ENCODE measurements around the gene CENPF.

Gene CENPF

GRCh38 chr1:214685906-214686305, 82.9 kb downstream of the CENPF start:
- no peak overlapping the region for H3K27ac ChIP-seq
- TF ChIP-seq ZFX (IDR thresholded peaks at IDR 0.05; ENCODE audit: borderline replicate concordance) (no peak), CTCF (IDR thresholded peaks at IDR 0.05) (no peak)

- TF ChIP-seq ZFX (IDR thresholded peaks at IDR 0.05; ENCODE audit: borderline replicate concordance) (no peak), CTCF (IDR thresholded peaks at IDR 0.05) (no peak)
Observed at GRCh38 chr1:214686497-214686896, 83.5 kb downstream of the CENPF start.

GRCh38 chr1:214688891-214689290, 85.9 kb downstream of the CENPF start:
- TF ChIP-seq ZFX (IDR thresholded peaks at IDR 0.05; ENCODE audit: borderline replicate concordance) = no peak
- TF ChIP-seq CTCF (IDR thresholded peaks at IDR 0.05) = no peak
- H3K27ac ChIP-seq = no peak overlapping the region

More at GRCh38 chr1:214686497-214686896, 83.5 kb downstream of the CENPF start:
- H3K27ac ChIP-seq = no peak overlapping the region

- TF ChIP-seq ZFX (IDR thresholded peaks at IDR 0.05; ENCODE audit: borderline replicate concordance) (no peak), CTCF (IDR thresholded peaks at IDR 0.05) (no peak)
Observed at GRCh38 chr1:214694769-214695168, 91.8 kb downstream of the CENPF start.

GRCh38 chr1:214698559-214698958, 95.6 kb downstream of the CENPF start:
- TF ChIP-seq ZFX (IDR thresholded peaks at IDR 0.05; ENCODE audit: borderline replicate concordance) = no peak
- H3K27ac ChIP-seq = no peak overlapping the region

More at GRCh38 chr1:214694769-214695168, 91.8 kb downstream of the CENPF start:
- no peak overlapping the region for H3K27ac ChIP-seq

GRCh38 chr1:214700437-214700836, 97.4 kb downstream of the CENPF start:
- no peak overlapping the region for H3K27ac ChIP-seq
- TF ChIP-seq ZFX (IDR thresholded peaks at IDR 0.05; ENCODE audit: borderline replicate concordance) (no peak), CTCF (IDR thresholded peaks at IDR 0.05) (no peak)

GRCh38 chr1:214702556-214702955, 99.6 kb downstream of the CENPF start:
- TF ChIP-seq CTCF (IDR thresholded peaks at IDR 0.05) = no peak
- TF ChIP-seq ZFX (IDR thresholded peaks at IDR 0.05; ENCODE audit: borderline replicate concordance) = no peak
- H3K27ac ChIP-seq = no peak overlapping the region
